Measurements from ENCODE around the gene MIPOL1.

Gene MIPOL1

GRCh38 chr14:37491076-37491475 is 293.3 kb downstream of the MIPOL1 start:
- TF ChIP-seq, protein P1, sequence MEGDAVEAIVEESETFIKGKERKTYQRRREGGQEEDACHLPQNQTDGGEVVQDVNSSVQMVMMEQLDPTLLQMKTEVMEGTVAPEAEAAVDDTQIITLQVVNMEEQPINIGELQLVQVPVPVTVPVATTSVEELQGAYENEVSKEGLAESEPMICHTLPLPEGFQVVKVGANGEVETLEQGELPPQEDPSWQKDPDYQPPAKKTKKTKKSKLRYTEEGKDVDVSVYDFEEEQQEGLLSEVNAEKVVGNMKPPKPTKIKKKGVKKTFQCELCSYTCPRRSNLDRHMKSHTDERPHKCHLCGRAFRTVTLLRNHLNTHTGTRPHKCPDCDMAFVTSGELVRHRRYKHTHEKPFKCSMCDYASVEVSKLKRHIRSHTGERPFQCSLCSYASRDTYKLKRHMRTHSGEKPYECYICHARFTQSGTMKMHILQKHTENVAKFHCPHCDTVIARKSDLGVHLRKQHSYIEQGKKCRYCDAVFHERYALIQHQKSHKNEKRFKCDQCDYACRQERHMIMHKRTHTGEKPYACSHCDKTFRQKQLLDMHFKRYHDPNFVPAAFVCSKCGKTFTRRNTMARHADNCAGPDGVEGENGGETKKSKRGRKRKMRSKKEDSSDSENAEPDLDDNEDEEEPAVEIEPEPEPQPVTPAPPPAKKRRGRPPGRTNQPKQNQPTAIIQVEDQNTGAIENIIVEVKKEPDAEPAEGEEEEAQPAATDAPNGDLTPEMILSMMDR (IDR thresholded peaks at IDR 0.05; ENCODE audit: control extremely low read depth, extremely low read depth, low read depth, missing control alignments): no peak
- ChIA-PET POLR2A (no interaction called here), CTCF (interaction anchor here (0.8 kb wide), 1 partner anchor 10 kb away, joined by 3 read pairs; no protein-coding TSS in a partner anchor)
- no peak for DNase-seq (ENCODE audit: extremely low spot score)

- TF ChIP-seq, protein P1 (IDR thresholded peaks at IDR 0.05; ENCODE audit: control extremely low read depth, extremely low read depth, low read depth, missing control alignments): no peak
- DNase-seq (ENCODE audit: extremely low spot score): no peak
- ChIA-PET POLR2A (no interaction called here), CTCF (no interaction called here)
These were observed 295.9 kb downstream of the MIPOL1 start for GRCh38 chr14:37493606-37494005.

DNA sequence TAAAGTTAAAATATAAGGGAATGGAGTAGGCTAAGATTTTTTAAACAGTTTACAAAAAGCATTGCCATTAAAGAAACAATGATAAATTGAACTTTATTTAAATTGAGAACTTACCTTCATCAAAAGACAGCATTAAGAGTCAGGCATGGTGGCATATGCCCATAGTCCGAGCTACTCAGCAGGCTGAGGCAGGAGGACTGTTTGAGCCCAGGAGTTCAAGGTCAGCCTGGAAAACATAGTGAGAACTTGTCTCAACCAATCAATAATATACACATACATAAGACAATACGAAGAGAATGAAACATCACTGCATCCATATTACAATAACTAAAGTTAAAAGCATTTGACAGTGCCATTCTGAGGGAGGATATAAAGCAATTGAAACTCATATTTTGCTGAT is 299.7 kb downstream of the MIPOL1 start:
- TF ChIP-seq, protein P1 (IDR thresholded peaks at IDR 0.05; ENCODE audit: control extremely low read depth, extremely low read depth, low read depth, missing control alignments): no peak
- ChIA-PET POLR2A (no interaction called here), CTCF (no interaction called here)
- DNase-seq (ENCODE audit: extremely low spot score): no peak

DNA sequence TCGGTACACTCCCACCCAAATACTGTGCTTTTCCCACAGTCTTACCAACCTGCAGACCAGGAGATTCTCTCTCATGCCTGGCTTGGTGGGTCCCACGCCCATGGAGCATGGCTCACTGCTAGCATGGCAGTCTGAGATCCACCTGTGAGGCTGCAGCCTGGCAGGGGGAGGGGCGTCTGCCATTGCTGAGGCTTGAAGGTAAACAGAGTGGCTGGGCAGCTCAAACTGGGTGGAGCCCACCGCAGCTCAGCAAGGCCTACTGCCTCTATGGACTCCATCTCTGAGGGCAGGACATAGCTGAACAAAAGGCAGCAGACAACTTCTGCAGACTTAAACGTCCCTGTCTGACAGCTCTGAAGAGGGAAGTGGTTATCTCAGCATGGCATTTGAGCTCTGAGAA is 304.1 kb downstream of the MIPOL1 start:
- POLR2A ChIA-PET: no interaction called here
- CTCF ChIA-PET: no interaction called here
- no peak for DNase-seq (ENCODE audit: extremely low spot score)
- TF ChIP-seq, protein P1 (IDR thresholded peaks at IDR 0.05; ENCODE audit: control extremely low read depth, extremely low read depth, low read depth, missing control alignments): no peak

GRCh38 chr14:37508503-37508902 is 310.8 kb downstream of the MIPOL1 start:
- POLR2A ChIA-PET: no interaction called here
- TF ChIP-seq, protein P1 (IDR thresholded peaks at IDR 0.05; ENCODE audit: control extremely low read depth, extremely low read depth, low read depth, missing control alignments): no peak
- CTCF ChIA-PET: no interaction called here
- DNase-seq (ENCODE audit: extremely low spot score): no peak

DNA sequence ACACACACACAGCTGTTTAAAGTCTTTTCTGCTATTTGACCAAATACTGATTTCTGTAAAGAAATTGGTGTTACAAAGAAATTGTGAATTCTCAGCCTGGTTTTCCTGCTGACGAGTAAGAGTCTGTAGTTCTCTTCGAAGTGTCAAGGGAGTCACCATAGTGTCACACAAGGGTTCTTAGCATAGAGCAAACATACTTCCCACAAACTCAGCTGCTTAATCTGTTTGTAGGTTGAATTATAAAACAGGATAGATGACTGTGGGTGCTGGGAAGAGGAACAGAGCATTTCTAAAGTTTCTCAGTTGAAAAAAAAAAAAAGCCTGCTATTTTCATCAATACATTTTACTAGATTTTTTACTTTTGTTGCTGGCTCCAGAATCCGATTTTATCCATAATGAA is 314.4 kb downstream of the MIPOL1 start:
- TF ChIP-seq, protein P1 (IDR thresholded peaks at IDR 0.05; ENCODE audit: control extremely low read depth, extremely low read depth, low read depth, missing control alignments): no peak
- ChIA-PET POLR2A (no interaction called here), CTCF (no interaction called here)
- DNase-seq (ENCODE audit: extremely low spot score): no peak

- no peak for DNase-seq (ENCODE audit: extremely low spot score)
- ChIA-PET CTCF (no interaction called here), POLR2A (no interaction called here)
- TF ChIP-seq, protein P1 (IDR thresholded peaks at IDR 0.05; ENCODE audit: control extremely low read depth, extremely low read depth, low read depth, missing control alignments): no peak
These were observed 318.0 kb downstream of the MIPOL1 start for GRCh38 chr14:37515771-37516170.

Data from GM10248 (cell line).